GM18502 (cell line): Measurements from ENCODE around the gene ITGB2.
"Not testable (repeated sequence)": the region's sequence is repeated elsewhere in the genome, so short reads cannot be mapped to it uniquely, and the experiment has no call there.

Source experiments
- ATAC-seq: cut with Tn5 transposase; IDR thresholded peaks from one replicate; pipeline ENCODE4 v1.9.1; 2021; ENCODE audit warnings: mild to moderate bottlenecking; ENCODE audit not compliant: unreplicated experiment, poor library complexity

Gene ITGB2

DNA sequence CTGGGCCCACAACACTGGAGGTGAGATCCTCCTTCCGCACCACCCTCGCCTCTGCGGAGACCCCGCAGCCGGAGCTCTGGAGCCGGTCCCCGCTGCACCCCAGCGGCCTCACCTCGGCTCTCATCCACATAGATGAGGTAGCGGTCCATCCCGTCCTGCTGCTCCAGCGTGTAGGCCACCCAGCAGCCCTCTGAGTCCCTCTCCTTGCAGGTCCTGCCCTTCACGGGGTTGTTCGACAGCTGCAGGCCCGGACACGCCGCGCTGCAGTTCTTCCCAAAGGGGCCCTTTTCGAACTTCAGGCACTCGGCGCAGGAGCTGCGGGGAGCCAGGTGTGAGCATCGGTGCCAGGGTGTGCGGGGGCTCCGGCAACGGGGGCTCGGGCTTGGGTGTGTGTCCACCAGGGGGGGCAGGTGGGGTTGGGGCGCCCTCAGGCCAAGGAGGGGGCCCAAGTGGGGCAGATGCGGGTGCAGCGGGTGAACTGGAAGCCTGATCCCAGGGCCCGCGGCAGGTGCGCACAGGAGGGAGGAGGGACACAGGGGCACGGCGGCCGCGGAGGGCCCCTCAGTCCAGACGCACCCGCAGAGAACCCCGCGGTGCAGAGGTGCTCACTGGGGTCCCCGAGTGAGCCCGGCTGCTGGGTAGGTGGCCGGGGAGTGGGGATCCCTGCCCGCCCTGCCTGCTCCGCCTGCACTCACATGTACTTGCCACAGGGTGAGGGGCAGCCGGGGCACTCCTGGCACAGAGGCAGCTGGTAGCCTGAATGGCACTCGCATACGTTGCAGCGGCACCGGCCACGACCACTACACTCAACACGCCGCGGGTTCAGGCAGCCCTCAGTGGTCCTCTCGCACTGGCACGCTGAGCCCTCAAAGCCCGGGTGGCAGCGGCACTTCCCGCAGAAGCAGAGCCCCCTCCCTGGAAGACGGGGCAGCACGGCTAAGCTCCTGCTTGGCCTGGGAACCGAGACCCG, 31.8 kb downstream of the ITGB2 start:
- ATAC-seq, result no peak

DNA sequence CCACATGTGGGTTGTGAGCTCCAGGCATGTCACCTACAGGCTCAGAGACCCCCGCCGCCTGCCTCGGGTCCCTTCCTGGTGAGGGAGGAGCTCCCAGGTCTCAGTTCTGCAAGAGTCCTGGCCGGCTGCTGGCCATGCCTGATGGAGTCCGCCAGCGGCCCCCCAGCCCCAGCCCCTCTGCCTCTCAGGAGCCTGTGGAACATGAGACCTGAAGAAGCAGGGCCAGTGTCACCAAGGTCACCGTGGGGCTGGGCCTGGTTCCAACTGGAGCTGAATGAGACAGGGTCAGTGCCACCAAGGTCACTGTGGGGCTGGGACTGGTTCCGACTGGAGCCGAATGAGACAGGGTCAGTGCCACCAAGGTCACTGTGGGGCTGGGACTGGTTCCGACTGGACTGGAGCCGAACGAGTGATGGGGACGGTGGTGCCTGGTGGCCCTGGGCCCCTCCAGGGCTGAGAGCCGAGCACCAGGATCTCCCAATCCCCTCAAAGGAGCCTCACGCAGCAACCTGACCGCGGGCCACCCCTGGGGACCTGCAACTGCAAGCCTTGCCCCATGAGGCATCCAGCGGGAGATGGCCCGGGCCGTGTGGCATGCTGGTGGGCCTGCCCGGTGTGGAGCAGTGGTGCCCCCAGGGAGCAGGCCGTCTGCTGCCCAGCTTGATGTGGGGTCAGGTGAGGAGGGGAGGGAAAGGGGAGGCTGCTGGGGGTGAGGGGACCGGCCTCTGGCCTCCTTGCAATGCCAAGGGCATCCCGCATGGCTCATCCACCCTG, 32.7 kb downstream of the ITGB2 start:
- ATAC-seq, result no peak

DNA sequence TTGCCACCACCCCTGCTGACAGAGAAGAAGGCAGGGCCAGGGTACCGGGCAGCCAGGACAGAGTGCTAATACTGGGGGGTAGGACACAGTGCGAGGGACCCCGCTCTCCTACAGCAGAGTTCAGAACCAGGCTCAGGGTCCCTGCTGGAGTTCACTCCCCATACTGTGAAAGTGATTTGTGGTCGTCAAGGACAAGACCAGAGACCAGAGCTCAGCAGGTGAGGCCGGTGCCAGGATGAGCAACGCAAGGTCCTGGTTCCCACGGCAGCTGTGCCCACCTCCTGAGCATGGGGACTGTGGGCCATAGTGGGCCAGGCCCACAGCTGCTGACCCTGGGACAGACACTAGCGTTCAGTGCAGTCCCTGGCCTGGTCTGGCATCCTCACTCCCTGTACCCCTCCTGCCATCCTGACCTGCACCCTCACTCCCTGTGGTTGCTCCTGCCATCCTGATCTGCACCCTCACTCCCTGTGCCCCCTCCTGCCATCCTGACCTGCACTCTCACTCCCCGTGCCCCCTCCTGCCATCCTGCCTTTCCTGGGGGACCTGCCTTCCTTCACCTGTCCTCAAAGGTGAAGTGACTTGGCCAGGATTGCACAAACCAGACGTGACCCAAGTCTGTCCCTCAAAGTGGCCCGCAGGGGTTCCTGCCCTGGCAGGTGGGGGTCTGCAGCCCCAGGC, 33.4 kb downstream of the ITGB2 start:
- no peak for ATAC-seq

DNA sequence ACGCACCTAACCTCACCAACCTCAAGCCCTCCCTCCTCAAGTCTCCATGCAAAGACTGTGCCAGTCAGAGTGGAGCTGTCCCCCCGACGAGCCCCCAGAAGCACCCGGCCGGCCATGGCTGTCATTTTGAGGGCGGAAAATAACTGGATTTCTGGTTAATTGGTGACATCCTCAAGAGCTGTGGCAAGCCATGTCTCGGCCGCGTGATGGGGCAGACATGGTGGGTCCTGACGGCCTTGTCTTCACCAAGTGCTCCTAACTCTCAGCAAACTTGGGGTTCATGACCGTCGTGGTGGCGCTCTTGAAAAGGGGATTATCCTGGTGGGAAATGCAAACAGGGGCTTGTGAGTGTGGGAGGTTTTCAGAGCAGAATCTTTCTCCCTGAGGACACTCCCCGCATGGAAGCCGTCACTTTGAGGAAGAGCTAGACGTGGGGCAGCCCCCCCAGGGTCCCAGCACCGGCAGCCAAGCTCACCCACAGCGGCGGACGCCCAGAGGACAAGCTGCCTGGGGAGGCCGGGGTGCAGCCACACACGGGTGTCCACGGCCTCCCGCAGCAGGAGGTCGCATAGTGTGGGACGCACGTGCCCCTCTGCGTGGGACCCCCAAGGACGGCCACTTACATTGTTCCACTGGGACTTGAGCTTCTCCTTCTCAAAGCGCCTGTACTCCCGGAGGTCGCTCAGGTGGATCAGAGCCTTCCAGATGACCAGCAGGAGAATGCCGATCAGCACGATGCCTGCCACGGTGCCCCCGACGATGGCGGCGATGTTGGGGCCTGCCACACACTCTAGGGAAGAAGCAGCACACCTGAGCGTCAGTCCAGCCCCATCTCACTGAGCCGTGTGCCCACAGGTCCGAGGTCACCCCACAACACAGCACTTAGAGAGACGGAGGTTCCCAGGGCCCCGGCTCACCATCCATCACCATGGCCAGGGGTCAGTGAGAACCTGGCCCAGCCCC, 34.3 kb downstream of the ITGB2 start:
- ATAC-seq, result no peak

DNA sequence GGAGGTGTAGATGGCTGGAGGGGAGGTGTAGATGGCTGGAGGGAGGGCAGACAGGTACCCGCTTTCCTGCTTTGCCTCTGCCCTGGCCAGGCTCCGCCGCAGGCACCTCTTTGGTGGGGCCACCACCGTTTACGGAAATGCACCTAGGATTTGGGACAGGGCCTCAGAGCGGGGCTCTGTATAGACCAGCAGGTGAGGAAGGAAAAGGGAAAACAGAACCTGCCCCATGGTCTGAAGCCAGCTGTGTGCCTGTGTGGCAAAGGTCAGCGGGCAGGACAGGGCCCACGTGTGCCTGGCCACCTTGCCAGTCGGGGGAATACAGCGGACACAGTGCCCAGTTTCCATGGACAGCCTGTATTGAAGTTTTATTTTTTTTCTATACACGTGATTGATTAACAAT, 35.1 kb downstream of the ITGB2 start:
- no peak for ATAC-seq

DNA sequence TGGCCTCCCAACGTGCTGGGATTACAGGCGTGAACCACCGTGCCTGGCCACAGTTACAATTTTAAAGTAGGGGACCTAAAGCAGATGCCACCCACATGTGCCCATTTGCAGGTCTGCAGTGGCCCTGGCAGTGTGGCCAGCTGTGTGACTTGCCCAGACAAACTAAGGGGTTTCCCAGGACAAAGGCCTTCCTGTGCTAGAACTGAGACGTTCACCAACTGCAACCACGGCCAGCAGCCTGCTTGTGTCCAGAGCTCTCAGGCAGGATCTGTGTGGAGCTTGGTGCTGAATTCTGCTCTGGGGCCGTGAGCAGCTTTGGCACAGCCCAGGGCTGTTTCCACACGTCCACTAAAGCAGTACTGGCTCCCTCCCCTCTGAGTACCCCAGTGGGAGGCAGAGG, 36.6 kb downstream of the ITGB2 start:
- no peak for ATAC-seq

DNA sequence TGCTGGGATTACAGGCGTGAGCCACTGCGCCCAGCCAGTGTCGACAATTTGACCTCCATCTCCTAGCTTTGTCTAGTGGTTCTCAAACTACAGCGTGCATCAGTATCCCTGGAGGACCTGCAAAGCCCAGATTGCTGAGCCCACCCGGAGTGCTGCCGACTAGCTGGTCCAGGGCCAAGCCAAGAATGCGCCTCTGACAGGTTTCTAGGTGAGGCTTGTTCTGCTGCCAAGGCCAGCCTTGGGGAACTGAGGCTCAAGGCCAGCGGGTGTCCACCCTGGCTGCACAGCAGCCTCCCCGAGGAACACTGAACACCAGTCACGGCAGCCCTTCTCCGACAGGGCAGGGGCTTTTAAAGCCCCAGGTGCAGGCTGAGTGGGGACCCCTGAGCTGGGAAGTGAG, 37.4 kb downstream of the ITGB2 start:
- no peak for ATAC-seq

DNA sequence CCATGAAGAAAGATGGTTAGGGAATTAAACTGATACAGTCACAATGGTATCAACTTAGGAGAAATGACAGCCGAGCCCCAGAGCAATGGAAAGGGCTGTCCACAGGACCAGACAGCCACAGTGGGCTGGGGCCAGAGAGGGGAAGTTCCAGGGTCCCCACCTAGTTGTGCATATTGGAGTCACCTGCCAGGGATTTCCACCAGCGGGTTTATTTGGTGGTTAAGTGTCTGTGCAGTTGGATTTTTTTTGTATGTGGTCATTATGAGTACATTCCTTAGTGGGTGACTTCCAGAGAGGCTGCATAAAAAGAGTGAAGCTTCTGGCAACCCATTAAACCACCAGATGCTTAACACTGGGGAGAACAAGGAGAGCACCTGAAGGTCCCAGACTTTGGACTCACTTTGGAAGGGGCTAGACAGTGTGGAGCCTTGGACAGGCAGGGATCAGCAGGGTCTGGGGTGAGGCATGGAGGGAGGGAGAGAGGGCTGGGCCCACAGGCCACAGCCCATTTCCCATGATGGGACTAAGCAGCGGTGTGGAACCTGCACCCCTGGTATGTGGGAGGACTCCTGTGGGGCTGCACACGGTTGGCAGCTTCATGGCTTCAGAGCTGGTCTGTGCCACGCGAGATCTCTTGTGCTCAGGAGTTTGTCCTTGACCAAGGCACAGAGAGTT, 39.4 kb downstream of the ITGB2 start:
- no peak for ATAC-seq

DNA sequence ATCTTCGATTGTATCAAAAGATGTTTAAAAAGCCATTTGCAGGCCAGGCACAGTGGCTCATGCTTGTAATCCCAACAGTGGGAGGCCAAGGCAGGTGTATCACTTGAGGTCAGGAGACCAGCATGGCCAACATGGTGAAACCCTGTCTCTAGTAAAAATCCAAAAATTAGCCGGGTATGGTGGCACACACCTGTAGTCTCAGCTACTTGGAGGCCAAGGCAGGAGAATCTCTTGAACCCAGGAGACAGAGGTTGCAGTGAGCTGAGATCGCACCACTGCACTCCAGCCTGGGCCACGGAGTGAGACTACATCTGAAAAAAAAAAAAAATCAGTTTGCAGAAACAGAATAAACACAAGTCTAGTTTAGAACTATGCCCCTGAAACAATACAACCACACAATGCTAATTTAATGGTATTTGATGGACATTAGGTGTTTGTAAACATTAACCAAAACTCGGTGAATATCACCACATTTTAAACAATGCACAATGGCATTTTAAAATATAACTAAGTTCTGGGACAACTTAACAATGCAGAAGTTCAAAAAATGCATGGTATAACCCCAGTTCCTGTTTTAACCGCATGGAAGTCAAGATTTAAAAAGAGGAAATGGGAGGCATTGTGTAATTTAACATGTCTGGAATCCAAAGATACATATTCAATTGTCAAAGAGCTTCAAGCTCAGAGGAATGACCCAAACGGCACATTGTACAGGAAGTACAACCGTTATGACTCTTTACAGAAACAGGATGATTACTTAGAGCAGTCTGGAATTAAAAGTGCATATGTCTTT, 40.1 kb downstream of the ITGB2 start:
- ATAC-seq, result no peak

DNA sequence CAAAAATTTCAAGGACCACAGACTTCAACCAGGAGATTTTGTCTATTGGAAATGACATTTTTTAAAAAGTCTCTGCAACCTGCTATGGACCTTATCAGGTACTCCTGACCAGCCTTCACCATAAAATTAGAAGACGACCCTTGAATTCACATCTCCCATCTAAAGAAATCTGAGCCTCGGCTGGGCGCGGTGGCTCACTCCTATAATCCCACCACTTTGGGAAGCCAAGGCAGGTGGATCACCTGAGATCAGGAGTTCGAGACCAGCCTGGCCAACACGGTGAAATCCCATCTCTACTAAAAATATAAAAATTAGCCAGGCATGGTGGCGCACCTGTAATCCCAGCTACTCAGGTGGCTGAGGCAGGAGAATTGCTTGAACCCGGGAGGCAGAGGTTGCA, 41.5 kb downstream of the ITGB2 start:
- not testable (repeated sequence) for ATAC-seq

DNA sequence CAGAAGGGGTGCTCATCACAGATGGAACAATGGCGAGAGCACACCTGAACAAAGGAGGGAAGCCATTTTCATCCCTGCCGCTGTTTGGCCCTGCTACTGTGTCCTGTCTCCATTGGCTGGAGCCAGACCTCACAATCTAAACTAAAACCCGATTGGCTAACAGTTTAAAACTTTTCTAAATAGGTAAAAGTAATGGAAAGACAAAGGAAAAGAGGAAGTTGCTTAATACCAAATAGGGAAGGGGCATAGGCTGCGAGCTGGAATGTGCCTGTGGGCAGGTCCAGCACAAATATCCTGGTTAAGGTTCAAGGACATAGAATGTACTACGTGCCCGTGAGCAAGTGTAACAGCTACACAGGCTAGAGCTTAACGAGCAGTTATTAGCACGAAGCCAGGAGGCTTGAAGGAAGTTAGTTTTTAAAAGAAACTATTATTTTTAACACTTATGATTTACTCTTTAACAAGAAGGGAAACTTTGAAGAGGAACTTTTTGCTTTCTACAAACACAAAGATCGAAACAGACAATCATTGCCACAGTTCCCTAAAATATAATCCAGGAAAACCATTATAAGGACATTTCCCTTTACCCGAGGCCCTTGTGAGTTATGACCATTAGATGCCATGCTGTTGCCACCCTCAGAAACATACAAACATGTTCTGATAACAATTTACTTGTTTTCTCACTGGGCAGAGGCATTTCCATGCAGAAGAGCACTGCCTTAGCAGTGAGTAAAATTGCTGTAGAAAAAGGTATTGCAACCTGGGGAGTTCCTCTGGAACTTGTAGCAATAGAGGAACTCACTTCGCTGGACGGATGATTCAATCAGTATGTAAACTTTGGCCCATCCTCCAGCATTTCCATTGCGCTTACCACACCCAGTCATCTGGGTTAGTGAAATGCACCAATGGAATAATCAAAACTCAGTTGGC, 42.4 kb downstream of the ITGB2 start:
- ATAC-seq, result no peak

DNA sequence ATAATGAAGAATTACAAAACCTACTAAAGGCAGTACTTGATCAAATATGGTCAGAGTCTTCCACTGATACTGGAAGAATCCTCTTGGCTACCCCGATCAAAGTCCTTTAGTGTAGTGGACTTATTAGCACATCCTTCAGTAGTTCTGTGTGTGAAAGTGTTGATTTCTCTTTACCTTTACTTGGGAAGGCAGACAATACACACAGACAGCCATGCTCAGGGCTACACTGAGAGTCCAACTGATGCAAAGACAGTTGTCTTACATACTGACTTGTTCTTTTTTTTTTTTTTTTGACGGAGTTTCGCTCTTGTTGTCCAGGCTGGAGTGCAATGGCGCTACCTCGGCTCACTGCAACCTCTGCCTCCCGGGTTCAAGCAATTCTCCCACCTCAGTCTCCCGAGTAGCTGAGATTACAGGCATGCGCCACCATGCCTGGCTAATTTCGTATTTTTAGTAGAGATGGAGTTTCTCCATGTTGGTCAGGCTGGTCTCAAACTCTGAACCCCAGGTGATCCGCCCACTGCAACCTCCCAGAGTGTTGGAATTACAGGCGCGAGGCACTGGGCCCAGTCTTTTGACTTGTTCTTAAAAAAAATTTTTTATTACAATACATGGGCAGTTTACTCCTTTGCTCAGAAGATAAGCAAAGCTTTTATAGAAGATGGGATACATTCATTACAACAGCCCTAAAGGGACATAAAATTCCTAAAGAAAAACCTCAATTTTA, 43.7 kb downstream of the ITGB2 start:
- ATAC-seq, result no peak

DNA sequence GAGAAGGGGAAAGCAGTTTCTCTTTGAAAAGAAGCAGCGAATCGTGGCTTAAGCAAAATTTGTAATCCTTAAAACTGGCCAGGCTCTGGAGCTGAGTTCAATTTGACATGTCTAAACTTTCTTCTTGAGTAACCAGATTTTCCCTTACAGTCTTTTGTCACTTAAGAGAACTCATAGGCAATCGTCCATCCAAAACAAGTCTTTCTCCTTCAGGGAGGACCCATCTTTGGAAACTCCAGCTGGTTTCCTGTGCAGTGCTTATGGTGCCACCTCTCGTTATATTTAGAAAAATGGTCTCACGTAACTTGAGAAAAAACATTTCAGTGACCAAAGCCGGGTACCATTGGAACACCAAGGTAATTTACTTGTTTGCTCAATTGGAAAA, 45.4 kb downstream of the ITGB2 start:
- no peak for ATAC-seq

DNA sequence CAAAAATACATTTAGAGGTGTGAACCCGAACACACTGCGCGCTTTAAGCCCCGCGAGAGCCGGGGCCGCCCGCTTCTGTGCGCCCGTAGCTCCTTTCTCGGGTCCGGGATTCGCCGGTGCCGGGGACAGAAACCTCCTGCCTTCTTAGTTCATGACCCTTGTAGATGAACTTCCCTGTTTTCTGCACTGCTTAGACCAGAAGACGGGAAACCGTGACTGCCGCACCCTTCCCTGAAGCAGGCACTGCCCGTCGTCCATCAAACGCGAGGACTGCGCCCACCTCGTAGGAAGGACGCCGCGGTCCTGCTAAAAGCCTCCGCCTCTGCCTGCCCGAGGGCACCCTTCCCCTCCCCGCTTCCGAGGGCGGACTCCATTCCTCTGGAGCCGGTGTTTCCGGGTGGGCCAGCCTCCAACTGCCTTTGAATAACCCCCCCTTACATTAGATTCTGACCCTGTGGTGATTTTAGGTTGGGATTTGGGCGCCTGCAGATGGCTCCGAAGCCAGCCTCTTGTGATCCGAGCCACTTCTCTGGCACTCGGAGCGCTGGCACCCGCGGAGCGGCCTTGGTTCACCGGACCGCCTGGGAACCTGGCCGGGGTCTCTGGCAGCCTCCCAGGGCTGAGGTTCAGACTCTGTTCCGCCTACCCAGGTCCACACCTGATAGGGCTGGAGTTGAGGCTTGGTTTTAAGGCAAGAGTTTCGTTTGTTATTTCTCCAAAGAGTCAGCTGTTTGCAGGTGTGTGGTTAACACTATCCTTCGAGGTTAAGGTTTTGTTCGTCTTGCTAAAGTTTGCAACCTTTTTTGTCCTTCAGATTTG, 46.0 kb downstream of the ITGB2 start:
- peak; percentile 11 for ATAC-seq

DNA sequence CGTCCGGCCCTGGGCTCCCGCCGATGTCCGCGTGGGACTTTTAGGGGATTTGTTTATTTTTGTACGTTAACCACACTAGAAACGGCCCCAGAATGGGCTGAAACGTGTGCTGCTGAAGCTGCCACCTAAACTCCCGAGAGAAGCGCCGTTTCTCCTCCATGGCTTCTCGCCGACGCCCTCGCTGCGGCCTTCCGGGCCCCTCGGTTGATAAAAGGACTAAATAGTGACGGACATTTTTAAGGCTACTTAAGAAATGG, 46.5 kb downstream of the ITGB2 start:
- ATAC-seq, result peak; percentile 3
